GM18519 (cell line): ENCODE measurements around the gene TRAPPC3.

Source experiments
- ATAC-seq: cut with Tn5 transposase; IDR thresholded peaks from one replicate; pipeline ENCODE4 v1.9.1; 2021; ENCODE audit warnings: mild to moderate bottlenecking, moderate library complexity; ENCODE audit not compliant: unreplicated experiment, low FRiP score

Gene TRAPPC3

GRCh38 chr1:36088265-36088576, 61.1 kb downstream of the TRAPPC3 start:
- no peak for ATAC-seq

GRCh38 chr1:36087233-36088123, 61.8 kb downstream of the TRAPPC3 start:
- ATAC-seq = no peak
